ENCODE data around the gene SPSB2. TPM values are rescaled to one million over a fixed set of nuclear protein-coding genes. Genes with fewer than 3 reads are reported as not detected.

Gene SPSB2
- 8.4 and 9.2 TPM in 2 replicates for total RNA-seq (2014; rRNA removed)
- Bru-seq, nascent RNA = percentile 67 among the genes with signal in this experiment
- percentile 74 among the genes with signal in this experiment for BruChase-seq, experiment 1, labeled RNA remaining after a 6-hour chase
- percentile 72 among the genes with signal in this experiment for BruChase-seq, experiment 2, labeled RNA remaining after a 2-hour chase
- long read RNA-seq, partial matches to known transcripts = 17 of 19 reads
- long read RNA-seq, other reads (novel, unspliced or antisense) = 0 of 19 reads

DNA sequence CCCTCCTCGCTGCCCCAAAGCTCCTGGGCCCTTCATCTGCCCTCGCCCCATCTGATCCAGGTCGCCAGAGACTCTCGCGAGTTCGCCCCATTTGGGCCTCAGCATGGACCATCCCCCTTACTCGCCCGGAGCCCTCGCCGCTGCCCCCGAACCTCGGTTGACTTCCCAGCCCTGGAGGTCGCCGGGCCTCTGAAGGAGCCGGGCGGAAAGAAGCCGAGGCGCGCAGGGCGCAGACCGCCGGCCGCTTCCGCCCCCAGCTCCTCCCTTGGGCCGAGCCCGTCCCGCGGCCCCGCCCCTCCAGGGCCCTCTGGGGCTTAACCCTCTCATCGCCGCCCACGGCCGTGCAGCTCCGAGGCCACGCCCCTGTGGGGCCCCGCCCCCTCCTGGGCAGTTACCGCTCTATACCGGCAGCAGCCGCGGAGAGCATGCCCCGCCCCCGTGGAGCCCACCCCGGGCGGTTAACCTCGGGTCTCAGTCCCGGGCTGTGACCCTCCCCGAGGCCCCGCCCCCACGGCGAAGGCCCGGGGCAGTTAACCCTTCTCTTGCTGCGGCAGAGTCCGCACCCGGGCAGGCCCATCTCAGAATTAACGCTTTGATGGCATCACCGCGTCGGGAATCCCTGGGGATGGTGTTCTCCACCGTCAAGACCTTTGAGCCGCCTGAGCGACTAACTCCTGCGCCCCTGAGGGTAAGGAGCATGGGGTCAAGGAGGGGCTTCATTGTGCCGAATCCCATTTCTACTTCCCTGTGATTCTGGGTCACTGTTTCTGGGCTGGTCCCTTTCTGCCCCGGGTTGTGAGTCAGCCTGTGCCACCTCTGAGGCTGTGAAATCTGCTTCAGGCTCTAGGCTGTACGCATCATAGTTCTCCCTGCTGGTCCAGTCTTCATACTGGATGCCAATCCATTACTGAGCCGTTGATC is at the start of gene SPSB2:
Gene SPSB2, minus strand, starts transcription at position 210 of the 921 bp plus-strand sequence. CDS start 402 bp downstream, outside the sequence.
- no peaks in the 10 kb centered on the region for H3K9me2 ChIP-seq (replicated peaks; ENCODE audit: low read length)
- ChIA-PET POLR2A (ENCODE audit: unreplicated experiment) (interaction anchor here (0.5 to 1.1 kb wide), 3 partner anchors 9 to 339 kb away, joined by 4 to 22 read pairs (median 10); partner anchors contain the start of gene GAPDH), CTCF (interaction anchor here (0.5 to 1.9 kb wide), 5 partner anchors 18 to 206 kb away, joined by 3 to 12 read pairs (median 5); partner anchors contain the start of genes C12orf57, RNU7-1 and USP5)
- no peak for TF ChIP-seq EZH2 (IDR thresholded peaks at IDR 0.05; ENCODE audit: low read length, unreplicated experiment)
- no peak for TF ChIP-seq EZH2phosphoT487 (IDR thresholded peaks at IDR 0.05; ENCODE audit: borderline replicate concordance, low read length)
- TF ChIP-seq CTCF (conservative IDR thresholded peaks at IDR 0.05; ENCODE audit: low read depth, low read length) = no peak
- DNase-seq (peak; percentile 94), ATAC-seq (peak; percentile 68)
- H3F3A ChIP-seq (ENCODE audit: low read length, unreplicated experiment) = peaks cover 3% of the 10 kb centered on the region
- H3K9ac ChIP-seq (ENCODE audit: low read length) = peak within 1 kb of the TSS; percentile 74
- H4K20me1 ChIP-seq (ENCODE audit: low read length) = peaks cover 19% of the 10 kb centered on the region
- peak within 1 kb of the TSS; percentile 51 for H2AFZ ChIP-seq (ENCODE audit: low read length)
- H3K27ac ChIP-seq (ENCODE audit: low read length) = peak within 1 kb of the TSS; percentile 28; the same call in 1 of the 2 replicates
- no peaks in the 10 kb centered on the region for H3K27me3 ChIP-seq (ENCODE audit: low read length)
- peaks cover 20% of the 10 kb centered on the region for H3K36me3 ChIP-seq (ENCODE audit: low read depth, low read length)
- H3K9me3 ChIP-seq (ENCODE audit: low read length) = no peaks in the 10 kb centered on the region
- intact Hi-C loops (cut with micrococcal nuclease) = loop anchor here (1.0 kb wide), 1 partner anchor 18 kb away; no protein-coding TSS in a partner anchor
- peaks cover 22% of the 10 kb centered on the region for H3K79me2 ChIP-seq (ENCODE audit: low read length)
- peaks cover 31% of the 10 kb centered on the region for H3K4me1 ChIP-seq (ENCODE audit: insufficient read depth, low read length)
- peak within 1 kb of the TSS; percentile 98 for H3K4me2 ChIP-seq (ENCODE audit: low read length)
- peak within 1 kb of the TSS; percentile 78 for H3K4me3 ChIP-seq (ENCODE audit: low read length)
- BruUV-seq (replicated peaks) = no TSS peak

DNA sequence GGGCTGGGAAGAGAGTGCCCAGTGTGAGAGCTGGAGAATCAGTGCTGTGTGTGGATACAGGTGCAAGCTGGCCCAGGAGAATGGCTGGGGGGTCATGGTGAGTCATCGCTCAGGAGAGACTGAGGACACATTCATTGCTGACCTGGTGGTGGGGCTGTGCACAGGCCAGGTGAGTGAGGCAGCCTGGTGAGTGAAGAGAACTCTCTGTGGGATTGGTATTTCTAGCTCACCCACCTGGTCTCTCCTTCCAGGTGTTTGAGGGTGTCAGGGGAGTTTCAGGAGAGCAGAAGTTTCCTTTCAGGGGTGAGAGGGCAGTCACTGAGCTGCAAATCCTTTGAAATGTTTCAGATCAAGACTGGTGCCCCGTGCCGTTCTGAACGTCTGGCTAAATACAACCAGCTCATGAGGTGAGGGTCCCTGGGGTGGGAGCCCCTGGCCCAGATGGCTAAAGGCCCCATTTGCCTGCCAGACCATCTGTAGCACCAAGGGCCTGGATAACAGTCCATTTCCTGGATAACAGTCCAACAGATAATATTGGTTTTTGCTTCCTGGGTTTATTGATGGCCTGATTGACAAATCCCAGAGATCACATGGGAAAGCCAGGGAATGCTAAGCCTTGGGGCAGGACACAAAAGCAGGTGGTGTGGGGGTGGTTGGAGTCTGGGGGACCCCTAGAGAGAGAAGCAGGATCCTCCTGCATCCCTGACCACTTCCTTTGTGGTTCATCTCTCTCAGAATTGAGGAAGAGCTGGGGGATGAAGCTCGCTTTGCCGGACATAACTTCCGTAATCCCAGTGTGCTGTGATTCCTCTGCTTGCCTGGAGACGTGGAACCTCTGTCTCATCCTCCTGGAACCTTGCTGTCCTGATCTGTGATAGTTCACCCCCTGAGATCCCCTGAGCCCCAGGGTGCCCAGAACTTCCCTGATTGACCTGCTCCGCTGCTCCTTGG is 49.2 kb upstream of the SPSB2 start:
- Histone ChIP-seq H3K27ac (ENCODE audit: low read length) (no peak overlapping the region), H3K79me2 (ENCODE audit: low read length) (peaks cover 7% of the 10 kb centered on the region), H3F3A (ENCODE audit: low read length, unreplicated experiment) (no peaks in the 10 kb centered on the region), H4K20me1 (ENCODE audit: low read length) (no peaks in the 10 kb centered on the region), H3K9me2 (replicated peaks; ENCODE audit: low read length) (no peaks in the 10 kb centered on the region), H3K9ac (ENCODE audit: low read length) (no peak overlapping the region), H3K36me3 (ENCODE audit: low read depth, low read length) (no peaks in the 10 kb centered on the region), H3K9me3 (ENCODE audit: low read length) (no peaks in the 10 kb centered on the region), H3K4me3 (ENCODE audit: low read length) (no peak overlapping the region), H3K4me2 (ENCODE audit: low read length) (no peak overlapping the region), H3K4me1 (ENCODE audit: insufficient read depth, low read length) (peaks cover 29% of the 10 kb centered on the region), H3K27me3 (ENCODE audit: low read length) (no peaks in the 10 kb centered on the region), H2AFZ (ENCODE audit: low read length) (no peak overlapping the region)
- ChIA-PET POLR2A (ENCODE audit: unreplicated experiment) (interaction anchor here (0.6 kb wide), 1 partner anchor 17 kb away, joined by 8 read pairs; the partner anchor contains the start of gene LRRC23), CTCF (interaction anchor here (0.6 kb wide), 1 partner anchor 19 kb away, joined by 3 read pairs; no protein-coding TSS in a partner anchor)
- DNase-seq (no peak), ATAC-seq (no peak)
- no peak for TF ChIP-seq CTCF (conservative IDR thresholded peaks at IDR 0.05; ENCODE audit: low read depth, low read length)
- no peak for TF ChIP-seq EZH2phosphoT487 (IDR thresholded peaks at IDR 0.05; ENCODE audit: borderline replicate concordance, low read length)
- no peak for TF ChIP-seq EZH2 (IDR thresholded peaks at IDR 0.05; ENCODE audit: low read length, unreplicated experiment)
- BruUV-seq (replicated peaks) = no TSS peak
- intact Hi-C loops (cut with micrococcal nuclease) = no loop called here

Measured in PC-3 (cell line).